Fibroblast of skin of right biceps (primary cell): ENCODE measurements around the gene RHBDF2.

Source experiments
- DNase-seq: peaks from one replicate; pipeline ENCODE4 v3.0.0-alpha.2; 2013

RHBDF2 gene

GRCh38 chr17:76499267-76499667, 2.0 kb downstream of the RHBDF2 start:
- no peak for DNase-seq

- DNase-seq = no peak
These were observed 2.4 kb downstream of the RHBDF2 start for GRCh38 chr17:76498876-76499251.

GRCh38 chr17:76497979-76498875, 3.0 kb downstream of the RHBDF2 start:
- peak; percentile 74 for DNase-seq

GRCh38 chr17:76497699-76497978, 3.6 kb downstream of the RHBDF2 start:
- no peak for DNase-seq

GRCh38 chr17:76496464-76496863, 4.8 kb downstream of the RHBDF2 start:
- no peak for DNase-seq

- no peak for DNase-seq
These were observed 5.4 kb downstream of the RHBDF2 start for GRCh38 chr17:76495663-76496400.

GRCh38 chr17:76493505-76494167, 7.6 kb downstream of the RHBDF2 start:
- no peak for DNase-seq

- peak; percentile 46 for DNase-seq
These were observed 8.2 kb downstream of the RHBDF2 start for GRCh38 chr17:76492989-76493501.

GRCh38 chr17:76492123-76492988, 8.9 kb downstream of the RHBDF2 start:
- no peak for DNase-seq

- no peak for DNase-seq
These were observed 9.7 kb downstream of the RHBDF2 start for GRCh38 chr17:76491271-76492122.

GRCh38 chr17:76490112-76490710, 11.0 kb downstream of the RHBDF2 start:
- no peak for DNase-seq

GRCh38 chr17:76487451-76488192, 13.6 kb downstream of the RHBDF2 start:
- DNase-seq = no peak

- DNase-seq = no peak
These were observed 15.7 kb downstream of the RHBDF2 start for GRCh38 chr17:76485569-76485968.

- no peak for DNase-seq
These were observed 16.9 kb downstream of the RHBDF2 start for GRCh38 chr17:76484228-76484725.

- no peak for DNase-seq
These were observed 20.1 kb downstream of the RHBDF2 start for GRCh38 chr17:76481071-76481655.

GRCh38 chr17:76480632-76481031, 20.6 kb downstream of the RHBDF2 start:
- DNase-seq = no peak

- no peak for DNase-seq
These were observed 21.6 kb downstream of the RHBDF2 start for GRCh38 chr17:76479515-76480060.

- no peak for DNase-seq
These were observed 22.3 kb downstream of the RHBDF2 start for GRCh38 chr17:76478730-76479514.

GRCh38 chr17:76478097-76478496, 23.1 kb downstream of the RHBDF2 start:
- no peak for DNase-seq
